Hepatocyte (in vitro differentiated cells): ENCODE measurements around the gene ATF6. TPM values are rescaled to one million over a fixed set of nuclear protein-coding genes. Genes with fewer than 3 reads are reported as not detected.

ENCODE experiments used
- DNase-seq: peaks from one replicate; pipeline ENCODE4 v3.0.0-alpha.2; 2016; ENCODE audit warnings: low spot score
- H2AFZ ChIP-seq: fragments of 200-600 bp; sonication (generic); 2 replicates; pipeline ENCODE4 v1.6.0; 2016; ENCODE audit warnings: antibody characterized with exemption, mild to moderate bottlenecking
- H3K27ac ChIP-seq: fragments of 200-600 bp; sonication (generic); 2 replicates; pipeline ENCODE4 v1.5.1; 2016; ENCODE audit warnings: mild to moderate bottlenecking
- H3K27me3 ChIP-seq: fragments of 200-600 bp; sonication (generic); 2 replicates; pipeline ENCODE4 v1.6.1; 2016
- H3K36me3 ChIP-seq: fragments of 200-600 bp; sonication (generic); replicated peaks from 2 replicates; pipeline ENCODE4 v1.5.1; 2016; ENCODE audit warnings: low read depth; ENCODE audit not compliant: insufficient read depth
- H3K4me1 ChIP-seq: fragments of 200-600 bp; sonication (generic); 2 replicates; pipeline ENCODE4 v1.5.1; 2016; ENCODE audit warnings: mild to moderate bottlenecking, moderate library complexity; ENCODE audit not compliant: insufficient read depth
- H3K4me2 ChIP-seq: fragments of 200-600 bp; sonication (generic); 2 replicates; pipeline ENCODE4 v1.6.0; 2016
- H3K4me3 ChIP-seq: fragments of 200-600 bp; sonication (generic); 2 replicates; pipeline ENCODE4 v1.5.1; 2016; ENCODE audit warnings: mild to moderate bottlenecking
- H3K79me2 ChIP-seq: fragments of 200-600 bp; sonication (generic); 2 replicates; pipeline ENCODE4 v1.6.0; 2017; ENCODE audit warnings: mild to moderate bottlenecking
- H3K9me2 ChIP-seq: fragments of 200-600 bp; sonication (generic); replicated peaks from 2 replicates; pipeline ENCODE4 v1.6.0; 2017; ENCODE audit warnings: mild to moderate bottlenecking; ENCODE audit not compliant: insufficient read depth
- H3K9me3 ChIP-seq: fragments of 200-600 bp; sonication (generic); 2 replicates; pipeline ENCODE4 v1.5.1; 2016; ENCODE audit warnings: low read depth, mild to moderate bottlenecking
- H4K20me1 ChIP-seq: fragments of 200-600 bp; sonication (generic); 2 replicates; pipeline ENCODE4 v1.6.0; 2016; ENCODE audit warnings: mild to moderate bottlenecking; ENCODE audit not compliant: insufficient read depth, poor library complexity, severe bottlenecking
- EZH2 ChIP-seq: fragments of 200-600 bp; sonication (generic); IDR thresholded peaks from 2 replicates; pipeline ENCODE4 v1.6.1; 2016; ENCODE audit warnings: antibody characterized with exemption, mild to moderate bottlenecking, borderline replicate concordance
- EZH2phosphoT487 ChIP-seq: fragments of 200-600 bp; sonication (generic); IDR thresholded peaks from one replicate; pipeline ENCODE4 v1.6.1; 2018; ENCODE audit warnings: antibody characterized with exemption, mild to moderate bottlenecking, low read depth, moderate library complexity; ENCODE audit not compliant: unreplicated experiment, severe bottlenecking
- WGBS: methylation state at CpG from one replicate; pipeline ENCODE4 v1.1.6; 2016; ENCODE audit warnings: low lambda C conversion rate; ENCODE audit errors: missing lambda C conversion rate; 5-methylcytosine and 5-hydroxymethylcytosine counted together
- polyA plus RNA-seq: library from polyadenylated mRNA; unstranded; fragments of >200 nt; fragmentation: Nextera tagmentation; extraction: Ambion mirVana; gene quantifications from 2 replicates; pipeline ENCODE4 v1.2.1, GENCODE V29; 2016
- total RNA-seq: library from RNA; depleted of rRNA; stranded (reverse); fragments of >200 nt; gene quantifications from 2 replicates; pipeline ENCODE4 v1.2.3, GENCODE V29; 2014
- TF ChIP-seq, protein P1 (sequence below): fragments of 200-600 bp; sonication (generic); IDR thresholded peaks from 2 replicates; pipeline ENCODE4 v1.5.1; 2016; ENCODE audit warnings: antibody characterized with exemption, mild to moderate bottlenecking; ENCODE audit not compliant: poor library complexity

The ATF6 gene
- total and polyA plus RNA-seq, 2 experiments from 2014 or later, result 15.3 to 29.8 TPM

DNA sequence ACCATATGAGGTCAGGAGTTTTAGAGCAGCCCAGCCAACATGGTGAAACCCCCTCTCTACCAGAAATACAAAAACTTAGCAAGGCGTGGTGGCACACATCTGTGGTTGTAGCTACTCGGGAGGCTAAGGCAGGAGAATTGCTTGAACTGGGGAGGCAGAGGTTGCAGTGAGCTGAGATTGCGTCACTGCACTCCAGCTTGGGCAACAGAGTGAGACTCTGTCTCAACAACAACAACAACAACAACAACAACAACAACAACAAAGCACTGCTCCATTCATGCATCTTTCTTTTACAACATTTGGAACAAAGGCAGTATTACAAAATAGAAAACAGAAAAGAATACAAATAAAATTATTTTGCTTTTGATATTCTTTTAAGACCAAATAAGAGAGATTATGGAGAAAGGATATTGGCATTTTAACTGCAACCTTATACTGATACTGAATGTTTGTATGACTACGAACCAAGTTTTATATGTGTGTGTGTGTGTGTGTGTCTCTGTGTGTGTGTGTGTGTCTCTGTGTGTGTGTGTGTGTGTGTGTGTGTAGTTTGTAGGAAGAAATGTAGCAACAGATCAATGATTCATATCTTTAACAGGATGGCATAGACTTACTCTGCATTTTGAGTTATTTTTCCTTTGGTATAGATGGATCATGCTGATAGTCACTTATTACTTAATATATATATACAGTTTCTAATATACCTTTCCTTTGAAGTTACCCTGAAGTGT lies 24.6 kb downstream of the ATF6 start:
- no peaks in the 10 kb centered on the region for H3K36me3 ChIP-seq
- TF ChIP-seq EZH2 (no peak), EZH2phosphoT487 (no peak)
- TF ChIP-seq, protein P1, sequence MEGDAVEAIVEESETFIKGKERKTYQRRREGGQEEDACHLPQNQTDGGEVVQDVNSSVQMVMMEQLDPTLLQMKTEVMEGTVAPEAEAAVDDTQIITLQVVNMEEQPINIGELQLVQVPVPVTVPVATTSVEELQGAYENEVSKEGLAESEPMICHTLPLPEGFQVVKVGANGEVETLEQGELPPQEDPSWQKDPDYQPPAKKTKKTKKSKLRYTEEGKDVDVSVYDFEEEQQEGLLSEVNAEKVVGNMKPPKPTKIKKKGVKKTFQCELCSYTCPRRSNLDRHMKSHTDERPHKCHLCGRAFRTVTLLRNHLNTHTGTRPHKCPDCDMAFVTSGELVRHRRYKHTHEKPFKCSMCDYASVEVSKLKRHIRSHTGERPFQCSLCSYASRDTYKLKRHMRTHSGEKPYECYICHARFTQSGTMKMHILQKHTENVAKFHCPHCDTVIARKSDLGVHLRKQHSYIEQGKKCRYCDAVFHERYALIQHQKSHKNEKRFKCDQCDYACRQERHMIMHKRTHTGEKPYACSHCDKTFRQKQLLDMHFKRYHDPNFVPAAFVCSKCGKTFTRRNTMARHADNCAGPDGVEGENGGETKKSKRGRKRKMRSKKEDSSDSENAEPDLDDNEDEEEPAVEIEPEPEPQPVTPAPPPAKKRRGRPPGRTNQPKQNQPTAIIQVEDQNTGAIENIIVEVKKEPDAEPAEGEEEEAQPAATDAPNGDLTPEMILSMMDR, result no peak
- 90% methylated on average over 4 of the region's 4 CpGs for WGBS

DNA sequence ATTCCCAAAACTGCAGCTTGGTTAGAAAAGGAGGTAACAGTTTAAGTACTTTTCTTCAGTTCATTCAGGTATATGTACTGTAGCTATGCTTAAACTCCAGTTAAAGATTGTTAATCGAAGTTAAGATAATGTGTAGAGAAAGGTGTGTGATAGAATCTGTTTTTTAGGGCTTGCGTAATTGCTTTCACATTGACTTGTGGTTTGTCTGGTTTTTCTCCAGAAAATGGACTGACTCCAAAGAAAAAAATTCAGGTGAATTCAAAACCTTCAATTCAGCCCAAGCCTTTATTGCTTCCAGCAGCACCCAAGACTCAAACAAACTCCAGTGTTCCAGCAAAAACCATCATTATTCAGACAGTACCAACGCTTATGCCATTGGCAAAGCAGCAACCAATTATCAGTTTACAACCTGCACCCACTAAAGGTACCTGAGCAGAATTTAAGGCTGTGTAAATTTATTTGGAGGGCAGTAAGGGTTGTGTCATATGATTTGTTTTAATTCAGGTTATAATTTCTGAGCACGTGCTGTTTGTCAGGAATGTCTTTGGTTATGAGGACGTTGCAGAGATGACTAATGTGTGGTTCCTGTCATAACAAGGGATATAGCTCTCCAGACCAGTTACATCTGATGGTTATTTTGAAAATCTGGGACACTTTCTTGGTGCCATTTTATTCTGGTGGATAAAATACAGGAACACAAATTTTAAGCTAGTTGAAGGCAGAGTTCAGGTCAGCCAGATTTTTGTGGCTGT lies 26.0 kb downstream of the ATF6 start:
- no peaks in the 10 kb centered on the region for H3K36me3 ChIP-seq
- DNase-seq, result no peak

More for the DNA sequence above, 24.6 kb downstream of the ATF6 start:
- H3K4me3 ChIP-seq, result no peak overlapping the region
- DNase-seq, result no peak
- H3K9me2 ChIP-seq, result no peaks in the 10 kb centered on the region
- H3K79me2 ChIP-seq, result no peaks in the 10 kb centered on the region
- no peaks in the 10 kb centered on the region for H3K27me3 ChIP-seq
- H2AFZ ChIP-seq, result no peak overlapping the region
- no peaks in the 10 kb centered on the region for H3K4me1 ChIP-seq
- no peaks in the 10 kb centered on the region for H4K20me1 ChIP-seq
- no peaks in the 10 kb centered on the region for H3K9me3 ChIP-seq
- H3K4me2 ChIP-seq, result no peak overlapping the region
- no peak overlapping the region for H3K27ac ChIP-seq

DNA sequence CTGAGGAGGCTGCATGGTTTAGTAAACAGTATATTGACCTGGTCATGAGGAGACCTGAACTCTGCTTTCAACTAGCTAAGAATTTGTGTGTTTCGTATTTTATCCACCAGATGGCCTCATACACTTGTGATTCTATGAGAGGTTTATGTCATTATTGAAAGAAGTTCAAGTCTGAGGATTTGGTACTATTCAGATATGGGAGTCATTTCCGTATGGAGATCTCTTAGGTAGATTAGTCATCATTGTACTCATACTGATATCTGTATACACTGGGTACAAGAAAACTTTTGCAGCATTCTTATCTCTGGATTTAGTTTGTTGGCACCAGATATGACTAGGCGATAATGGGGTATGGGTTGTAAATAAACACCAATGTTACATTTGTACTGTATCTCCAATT lies 26.6 kb downstream of the ATF6 start:
- H3K4me3 ChIP-seq, result no peak overlapping the region
- H3K4me1 ChIP-seq, result no peaks in the 10 kb centered on the region
- 37% methylated on average over 3 of the region's 3 CpGs for WGBS
- H3K4me2 ChIP-seq, result no peak overlapping the region
- TF ChIP-seq, protein P1, result peak; percentile 68
- TF ChIP-seq EZH2phosphoT487, result no peak
- H4K20me1 ChIP-seq, result no peaks in the 10 kb centered on the region
- H3K27me3 ChIP-seq, result no peaks in the 10 kb centered on the region
- no peak overlapping the region for H3K27ac ChIP-seq
- H3K36me3 ChIP-seq, result no peaks in the 10 kb centered on the region
- H3K79me2 ChIP-seq, result no peaks in the 10 kb centered on the region
- H3K9me2 ChIP-seq, result no peaks in the 10 kb centered on the region
- H2AFZ ChIP-seq, result no peak overlapping the region
- DNase-seq, result peak; percentile 62
- H3K9me3 ChIP-seq, result no peaks in the 10 kb centered on the region

More for the DNA sequence above, 26.0 kb downstream of the ATF6 start:
- H3K9me2 ChIP-seq, result no peaks in the 10 kb centered on the region
- no peak overlapping the region for H2AFZ ChIP-seq
- no peaks in the 10 kb centered on the region for H3K79me2 ChIP-seq
- H3K4me1 ChIP-seq, result no peaks in the 10 kb centered on the region
- no peaks in the 10 kb centered on the region for H3K27me3 ChIP-seq
- H4K20me1 ChIP-seq, result no peaks in the 10 kb centered on the region
- H3K9me3 ChIP-seq, result no peaks in the 10 kb centered on the region
- no peak overlapping the region for H3K4me2 ChIP-seq
- H3K4me3 ChIP-seq, result no peak overlapping the region
- WGBS, result 87% methylated on average over 5 of the region's 5 CpGs
- TF ChIP-seq, protein P1, result no peak
- TF ChIP-seq EZH2 (no peak), EZH2phosphoT487 (no peak)
- no peak overlapping the region for H3K27ac ChIP-seq
